Sigmoid colon (tissue), 7 donors: Measurements from ENCODE around the gene TMEM219. TPM values are rescaled to one million over a fixed set of nuclear protein-coding genes. Genes with fewer than 3 reads are reported as not detected.
"Not testable (repeated sequence)": the region's sequence is repeated elsewhere in the genome, so short reads cannot be mapped to it uniquely, and the experiment has no call there.

Experiments
- DNase-seq: peaks from one replicate; pipeline ENCODE4 v3.0.0-alpha.2; 2019
- H3K27ac ChIP-seq, 4 donors: fragments of 200-600 bp; sonication (generic); one replicate each; pipeline ENCODE4 v1.5.1; 2016 to 2019; ENCODE audit warnings: mild to moderate bottlenecking in 1 of 4
- H3K27me3 ChIP-seq, 3 donors: fragments of 200-600 bp; sonication (generic); one replicate each; pipeline ENCODE4 v1.5.1; 2019; ENCODE audit warnings: mild to moderate bottlenecking in 1 of 3
- H3K36me3 ChIP-seq, 4 donors: fragments of 200-600 bp; sonication (generic); one replicate each; pipeline ENCODE4 v1.5.1; 2016 to 2019
- H3K4me1 ChIP-seq, 4 donors: fragments of 200-600 bp; sonication (generic); one replicate each; pipeline ENCODE4 v1.5.1; 2017 to 2019
- H3K4me3 ChIP-seq, 4 donors: fragments of 200-600 bp; sonication (generic); one replicate each; pipeline ENCODE4 v1.5.1; 2017 to 2019; ENCODE audit warnings: mild to moderate bottlenecking in 2 of 4, moderate library complexity in 1 of 4
- H3K9me3 ChIP-seq, 4 donors: fragments of 200-600 bp in 3 of 4; sonication (generic) in 3 of 4; one replicate each; pipeline versions ENCODE4 v1.5.1 to v1.6.1; 2013 to 2019
- CTCF ChIP-seq, 4 experiments: fragments of 450-650 bp in 3 of 4; fragments of 200-600 bp in 1 of 4; IDR thresholded peaks; one replicate each; pipeline ENCODE4 v1.5.1; 2016 to 2019; ENCODE audit warnings: antibody characterized with exemption in 4 of 4, mild to moderate bottlenecking in 3 of 4, moderate library complexity in 2 of 4
- EP300 ChIP-seq, 4 donors: sonication (generic); formaldehyde crosslinking; IDR thresholded peaks; one replicate each; pipeline ENCODE4 v1.6.1; 2017; ENCODE audit warnings: antibody characterized with exemption in 4 of 4
- POLR2A ChIP-seq, 2 donors: fragments of 450-650 bp; IDR thresholded peaks; one replicate each; pipeline ENCODE4 v1.6.1; 2016; ENCODE audit warnings: antibody characterized with exemption in 2 of 2, mild to moderate bottlenecking in 2 of 2, moderate library complexity in 2 of 2
- POLR2AphosphoS5 ChIP-seq, 4 donors: sonication (generic); formaldehyde crosslinking; IDR thresholded peaks; one replicate each; pipeline ENCODE4 v1.6.1; 2017; ENCODE audit warnings: antibody characterized with exemption in 4 of 4
- WGBS, 2 donors: extraction: QIAGEN DNeasy Blood & Tissue Kit; methylation state at CpG; one replicate each; pipeline ENCODE4 v1.1.7; 2013; 5-methylcytosine and 5-hydroxymethylcytosine counted together
- intact Hi-C: fragments of 100-400 bp; cut with DNase I; formaldehyde crosslinking; loops from one replicate; pipeline ENCODE4 v1.15.1; 2023
- polyA plus RNA-seq, 3 donors: library from polyadenylated mRNA; stranded (reverse); fragments of 200-250 nt; gene quantifications; one replicate each; pipeline ENCODE4 v1.2.3, GENCODE V29; 2013
- total RNA-seq, 4 donors: library from RNA; depleted of rRNA; stranded (reverse); fragments of >200 nt; gene quantifications; one replicate each; pipeline ENCODE4 v1.1.0, GENCODE V29; 2016
- donor health status: healthy with polysubstance abuse.
- donor health status: Bipolar disorder and iron deficiency.
- donor health status: healthy.

Gene TMEM219
- total and polyA plus RNA-seq, 7 donors: 103 to 314 (median 136) TPM

DNA sequence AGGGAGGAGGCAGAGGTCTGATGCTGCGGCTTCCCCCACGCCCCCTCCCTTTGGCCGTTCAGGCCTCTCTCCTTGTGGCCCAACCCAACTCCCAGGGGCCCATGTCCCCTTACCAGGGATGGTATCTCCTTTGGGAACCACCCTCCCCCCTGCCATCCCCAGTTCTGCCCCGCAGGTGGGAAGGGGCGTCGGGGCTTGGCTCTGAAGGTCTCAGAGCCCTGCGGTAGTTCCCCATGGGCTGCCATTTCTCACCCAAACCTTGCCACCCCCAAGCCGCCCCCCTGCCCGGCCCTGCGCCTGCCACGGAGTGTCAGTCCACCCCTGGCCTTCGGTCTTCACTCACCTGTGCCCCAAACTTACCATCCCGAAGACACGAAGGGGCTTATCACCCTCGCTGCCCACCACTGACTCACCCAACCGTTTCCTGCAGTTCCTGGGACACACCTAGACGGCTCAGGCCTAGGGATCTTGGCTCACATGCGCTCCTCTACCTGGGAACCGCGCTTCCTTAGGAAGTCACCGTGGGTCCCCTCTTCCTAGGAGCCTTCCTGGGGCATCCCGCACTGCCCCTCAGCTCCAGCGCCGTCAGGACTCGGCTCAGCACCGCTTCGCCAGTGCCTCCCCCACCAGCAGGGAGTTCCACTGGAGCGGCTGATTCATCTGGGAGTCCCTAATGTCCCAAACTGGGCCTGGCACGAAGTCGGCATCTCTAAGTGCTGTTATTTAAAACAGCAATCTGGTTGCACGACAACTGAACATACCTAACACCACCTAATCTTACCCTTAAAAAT, 50.0 kb downstream of the TMEM219 start:
- WGBS, 2 donors: 29 to 59% methylated on average over 31 of the region's 31 CpGs
- Histone ChIP-seq H3K4me1 (peaks cover 0 to 20% (median 17%) of the 10 kb centered on the region in 4 donors), H3K4me3 (peak overlapping the region in 1 of 4 donors; percentile 46), H3K9me3 (no peaks in the 10 kb centered on the region), H3K36me3 (no peaks in the 10 kb centered on the region), H3K27me3 (peaks cover 24 to 47% (median 41%) of the 10 kb centered on the region in 3 donors), H3K27ac (no peak overlapping the region)
- TF ChIP-seq POLR2AphosphoS5 (IDR thresholded peaks at IDR 0.05) (no peak), EP300 (IDR thresholded peaks at IDR 0.05) (no peak), CTCF (IDR thresholded peaks at IDR 0.05) (no peak), POLR2A (IDR thresholded peaks at IDR 0.05) (no peak)
- no peak for DNase-seq
- intact Hi-C loops: no loop called here

- 81 to 82% methylated on average over 14 of the region's 14 CpGs for WGBS, 2 donors
- not testable (repeated sequence) for H3K4me3 ChIP-seq
- H3K27me3 ChIP-seq: peaks cover 24 to 47% (median 41%) of the 10 kb centered on the region in 3 donors
Observed at GRCh38 chr16:30012598-30012997, 50.7 kb downstream of the TMEM219 start.

GRCh38 chr16:30015450-30015849, 53.6 kb downstream of the TMEM219 start:
- H3K36me3 ChIP-seq, H3K4me3 ChIP-seq, intact Hi-C loops, H3K27ac ChIP-seq, H3K9me3 ChIP-seq, DNase-seq: not testable (repeated sequence)
- 92 to 94% methylated on average over 7 of the region's 7 CpGs for WGBS, 2 donors
- Histone ChIP-seq H3K27me3 (peaks cover 17 to 24% (median 24%) of the 10 kb centered on the region in 3 donors), H3K4me1 (peaks cover 0 to 13% (median 11%) of the 10 kb centered on the region in 4 donors)

More at GRCh38 chr16:30012598-30012997, 50.7 kb downstream of the TMEM219 start:
- peaks cover 0 to 20% (median 17%) of the 10 kb centered on the region in 4 donors for H3K4me1 ChIP-seq
- H3K36me3 ChIP-seq, DNase-seq, intact Hi-C loops, H3K27ac ChIP-seq, H3K9me3 ChIP-seq: not testable (repeated sequence)

DNA sequence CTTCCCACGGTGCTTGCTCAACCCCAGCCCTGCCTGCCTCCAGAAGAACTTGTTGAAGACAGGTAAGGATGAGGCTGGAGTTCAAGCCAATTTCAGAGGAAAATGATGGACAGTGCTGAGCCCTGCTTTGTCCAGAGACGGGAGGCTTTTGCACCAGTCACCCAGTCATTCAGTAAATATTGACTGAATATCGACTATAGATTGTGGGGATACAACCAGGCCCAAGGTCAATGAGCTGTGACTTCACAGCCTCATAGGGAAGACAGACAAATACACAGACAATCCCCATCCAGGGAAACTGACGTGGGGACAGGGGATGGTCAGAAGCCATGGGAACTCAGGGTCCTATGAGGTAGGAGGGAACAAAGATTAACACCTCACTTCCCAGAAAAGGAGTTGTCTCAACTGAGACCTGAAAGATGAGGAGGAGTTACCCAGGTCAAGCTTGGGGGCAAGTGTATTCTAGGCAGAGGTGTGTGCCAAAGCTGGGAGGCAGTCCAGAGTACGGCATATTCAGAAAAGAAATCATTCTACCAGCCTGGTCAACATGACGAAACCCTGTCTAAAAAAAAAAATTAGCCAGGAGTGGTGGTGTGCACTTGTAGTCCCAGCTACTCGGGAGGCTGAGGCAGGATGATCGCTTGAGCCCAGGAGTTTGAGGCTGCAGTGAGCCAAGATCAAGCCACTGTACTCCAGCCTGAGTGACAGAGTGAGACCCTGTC, 54.8 kb downstream of the TMEM219 start:
- WGBS, 2 donors: 73 to 81% methylated on average over 8 of the region's 8 CpGs

GRCh38 chr16:30017277-30017656, 55.4 kb downstream of the TMEM219 start:
- intact Hi-C loops: no loop called here

More for the DNA sequence above, 54.8 kb downstream of the TMEM219 start:
- Histone ChIP-seq H3K9me3 (no peaks in the 10 kb centered on the region), H3K27ac (no peak overlapping the region), H3K4me1 (peaks cover 0 to 10% (median 10%) of the 10 kb centered on the region in 4 donors), H3K36me3 (no peaks in the 10 kb centered on the region), H3K27me3 (peaks cover 5 to 12% (median 11%) of the 10 kb centered on the region in 3 donors), H3K4me3 (no peak overlapping the region)
- no peak for TF ChIP-seq CTCF (IDR thresholded peaks at IDR 0.05)
- no peak for TF ChIP-seq EP300 (IDR thresholded peaks at IDR 0.05)
- no peak for TF ChIP-seq POLR2AphosphoS5 (IDR thresholded peaks at IDR 0.05)
- TF ChIP-seq POLR2A (IDR thresholded peaks at IDR 0.05): no peak
- intact Hi-C loops: no loop called here
- no peak for DNase-seq

DNA sequence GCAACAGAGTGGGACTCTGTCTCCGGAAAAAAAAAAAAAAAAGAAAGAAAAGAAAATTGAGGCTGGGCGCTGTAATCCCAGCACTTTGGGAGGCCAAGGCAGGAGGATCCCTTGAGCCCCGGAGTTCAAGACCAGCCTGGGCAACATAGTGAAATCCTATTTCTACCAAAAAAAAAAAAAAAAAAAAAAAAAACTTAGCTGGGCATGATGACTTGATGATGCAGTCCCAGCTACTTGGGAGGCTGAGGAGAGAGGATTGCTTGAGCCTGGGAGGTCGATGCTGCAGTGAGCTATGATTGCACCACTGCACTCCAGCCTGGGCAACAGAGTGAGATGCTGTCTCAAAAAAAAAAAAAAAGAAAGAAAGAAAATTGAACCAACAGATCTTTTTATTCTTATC, 56.1 kb downstream of the TMEM219 start:
- H3K4me3 ChIP-seq, H3K36me3 ChIP-seq, H3K9me3 ChIP-seq, intact Hi-C loops, H3K27ac ChIP-seq, DNase-seq, H3K27me3 ChIP-seq: not testable (repeated sequence)
- WGBS, 2 donors: 92 to 94% methylated on average over 4 of the region's 4 CpGs
- H3K4me1 ChIP-seq: peaks cover 0 to 12% (median 11%) of the 10 kb centered on the region in 4 donors

More at GRCh38 chr16:30017277-30017656, 55.4 kb downstream of the TMEM219 start:
- Histone ChIP-seq H3K4me3 (no peak overlapping the region), H3K27ac (no peak overlapping the region), H3K36me3 (no peaks in the 10 kb centered on the region), H3K27me3 (peaks cover 0 to 6% (median 6%) of the 10 kb centered on the region in 3 donors), H3K9me3 (no peaks in the 10 kb centered on the region), H3K4me1 (peaks cover 0 to 12% (median 11%) of the 10 kb centered on the region in 4 donors)
- no peak for TF ChIP-seq CTCF (IDR thresholded peaks at IDR 0.05)
- no peak for TF ChIP-seq EP300 (IDR thresholded peaks at IDR 0.05)
- no peak for TF ChIP-seq POLR2AphosphoS5 (IDR thresholded peaks at IDR 0.05)
- no peak for TF ChIP-seq POLR2A (IDR thresholded peaks at IDR 0.05)
- no peak for DNase-seq
- WGBS, 2 donors: 94 to 98% methylated on average over 2 of the region's 2 CpGs
